ENCODE data around the gene SPIB. TPM values are rescaled to one million over a fixed set of nuclear protein-coding genes. Genes with fewer than 3 reads are reported as not detected.

Gene SPIB
- total RNA-seq, 5 donors from 2014 or later (not counting 1 experiment from before 2014, with no cell fraction given) = 0.72 to 9.7 (median 4.1) TPM

- Histone ChIP-seq H3K27me3 (replicated peaks in 1 of 2; ENCODE audit: control insufficient read depth in 2 of 2, extremely low read depth in 1 of 2, insufficient read depth in 2 of 2, low read length in 1 of 2) (no peaks in the 10 kb centered on the region), H3K9me3 (no peaks in the 10 kb centered on the region), H3K4me3 (ENCODE audit: control insufficient read depth in 1 of 2, extremely low read depth in 1 of 2, low read length in 1 of 2) (no peak overlapping the region), H3K27ac (ENCODE audit: low read length) (no peak overlapping the region), H3K4me1 (ENCODE audit: control insufficient read depth in 1 of 2, extremely low read depth in 1 of 2, insufficient read depth in 2 of 2, low read length in 2 of 2) (peaks cover 0 to 27% of the 10 kb centered on the region in 2 experiments), H3K36me3 (ENCODE audit: control insufficient read depth in 2 of 2, extremely low read depth in 1 of 2, insufficient read depth in 1 of 2, low read length in 1 of 2) (peaks cover 10 to 57% of the 10 kb centered on the region in 2 donors)
- Mint-ChIP-seq H3K36me3 (peaks cover 26% of the 10 kb centered on the region), H3K27me3 (no peaks in the 10 kb centered on the region), H3K27ac (no peak overlapping the region), H3K9me3 (no peaks in the 10 kb centered on the region), H3K4me3 (peak overlapping the region; percentile 66 to 100 (median 91)), H3K4me1 (peaks cover 18 to 37% (median 28%) of the 10 kb centered on the region in 3 donors)
- CTCF ChIA-PET = interaction anchor here in 1 of 2 donors (0.7 kb wide), 1 partner anchor 21 kb away, joined by 3 read pairs; no protein-coding TSS in a partner anchor
- WGBS (ENCODE audit: insufficient coverage) = 99% methylated on average over 30 of the region's 36 CpGs
- POLR2A ChIA-PET = no interaction called here
- DNase-seq = no peak
- no peak for ATAC-seq (replicated peaks in 1 of 4)
Measured at GRCh38 chr19:50378169-50378862, 40.4 kb upstream of the SPIB start.

DNA sequence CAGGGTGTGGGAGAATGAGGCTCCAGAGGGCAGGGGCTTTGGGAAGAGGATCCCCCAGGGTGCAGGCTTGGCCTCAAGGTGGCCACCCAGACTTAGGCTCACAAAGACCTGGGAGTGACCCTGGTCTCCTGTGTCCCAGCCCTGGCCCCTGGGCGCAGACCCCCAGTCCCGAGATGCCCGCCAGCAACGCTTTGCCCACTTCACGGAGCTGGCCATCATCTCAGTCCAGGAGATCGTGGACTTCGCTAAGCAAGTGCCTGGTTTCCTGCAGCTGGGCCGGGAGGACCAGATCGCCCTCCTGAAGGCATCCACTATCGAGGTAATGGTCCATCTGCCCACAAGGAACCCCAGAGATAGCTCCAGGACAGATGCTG is 39.9 kb upstream of the SPIB start:
- H3K36me3 ChIP-seq (ENCODE audit: control insufficient read depth in 2 of 2, extremely low read depth in 1 of 2, insufficient read depth in 1 of 2, low read length in 1 of 2) = peaks cover 10 to 57% of the 10 kb centered on the region in 2 donors
- ChIA-PET POLR2A (no interaction called here), CTCF (no interaction called here)
- no peak for ATAC-seq (replicated peaks in 1 of 4)
- H3K36me3 Mint-ChIP-seq = peaks cover 26% of the 10 kb centered on the region
- no peak for DNase-seq
- no peaks in the 10 kb centered on the region for H3K9me3 Mint-ChIP-seq
- peaks cover 24 to 42% (median 33%) of the 10 kb centered on the region in 3 donors for H3K4me1 Mint-ChIP-seq
- no peak overlapping the region for H3K4me3 ChIP-seq (ENCODE audit: control insufficient read depth in 1 of 2, extremely low read depth in 1 of 2, low read length in 1 of 2)
- no peaks in the 10 kb centered on the region for H3K27me3 Mint-ChIP-seq
- H3K27ac Mint-ChIP-seq = no peak overlapping the region
- H3K27me3 ChIP-seq (replicated peaks in 1 of 2; ENCODE audit: control insufficient read depth in 2 of 2, extremely low read depth in 1 of 2, insufficient read depth in 2 of 2, low read length in 1 of 2) = no peaks in the 10 kb centered on the region
- 95% methylated on average over 10 of the region's 10 CpGs for WGBS (ENCODE audit: insufficient coverage)
- H3K4me1 ChIP-seq (ENCODE audit: control insufficient read depth in 1 of 2, extremely low read depth in 1 of 2, insufficient read depth in 2 of 2, low read length in 2 of 2) = peaks cover 0 to 32% of the 10 kb centered on the region in 2 experiments
- no peaks in the 10 kb centered on the region for H3K9me3 ChIP-seq
- H3K4me3 Mint-ChIP-seq = no peak overlapping the region
- no peak overlapping the region for H3K27ac ChIP-seq (ENCODE audit: low read length)

GRCh38 chr19:50379602-50380001 is 39.1 kb upstream of the SPIB start:
- no peaks in the 10 kb centered on the region for H3K9me3 Mint-ChIP-seq
- no peak overlapping the region for H3K27ac Mint-ChIP-seq
- Histone ChIP-seq H3K4me1 (ENCODE audit: control insufficient read depth in 1 of 2, extremely low read depth in 1 of 2, insufficient read depth in 2 of 2, low read length in 2 of 2) (peaks cover under 1 to 34% of the 10 kb centered on the region in 2 experiments), H3K4me3 (ENCODE audit: control insufficient read depth in 1 of 2, extremely low read depth in 1 of 2, low read length in 1 of 2) (no peak overlapping the region), H3K27me3 (replicated peaks in 1 of 2; ENCODE audit: control insufficient read depth in 2 of 2, extremely low read depth in 1 of 2, insufficient read depth in 2 of 2, low read length in 1 of 2) (no peaks in the 10 kb centered on the region), H3K36me3 (ENCODE audit: control insufficient read depth in 2 of 2, extremely low read depth in 1 of 2, insufficient read depth in 1 of 2, low read length in 1 of 2) (peaks cover 10 to 57% of the 10 kb centered on the region in 2 donors), H3K9me3 (no peaks in the 10 kb centered on the region), H3K27ac (ENCODE audit: low read length) (no peak overlapping the region)
- WGBS (ENCODE audit: insufficient coverage) = 97% methylated on average over 10 of the region's 11 CpGs
- ATAC-seq (replicated peaks in 1 of 4) = no peak
- H3K4me1 Mint-ChIP-seq = peaks cover 28 to 50% (median 38%) of the 10 kb centered on the region in 3 donors
- ChIA-PET CTCF (no interaction called here), POLR2A (no interaction called here)
- no peak overlapping the region for H3K4me3 Mint-ChIP-seq
- DNase-seq = no peak
- H3K27me3 Mint-ChIP-seq = no peaks in the 10 kb centered on the region
- peaks cover 26% of the 10 kb centered on the region for H3K36me3 Mint-ChIP-seq

- Mint-ChIP-seq H3K4me3 (no peak overlapping the region), H3K36me3 (peaks cover 26% of the 10 kb centered on the region), H3K27me3 (no peaks in the 10 kb centered on the region), H3K4me1 (peaks cover 32 to 55% (median 43%) of the 10 kb centered on the region in 3 donors), H3K27ac (no peak overlapping the region), H3K9me3 (no peaks in the 10 kb centered on the region)
- Histone ChIP-seq H3K27ac (ENCODE audit: low read length) (no peak overlapping the region), H3K9me3 (no peaks in the 10 kb centered on the region), H3K4me1 (ENCODE audit: control insufficient read depth in 1 of 2, extremely low read depth in 1 of 2, insufficient read depth in 2 of 2, low read length in 2 of 2) (peaks cover 6 to 40% of the 10 kb centered on the region in 2 experiments), H3K27me3 (replicated peaks in 1 of 2; ENCODE audit: control insufficient read depth in 2 of 2, extremely low read depth in 1 of 2, insufficient read depth in 2 of 2, low read length in 1 of 2) (no peaks in the 10 kb centered on the region), H3K36me3 (ENCODE audit: control insufficient read depth in 2 of 2, extremely low read depth in 1 of 2, insufficient read depth in 1 of 2, low read length in 1 of 2) (peaks cover 10 to 57% of the 10 kb centered on the region in 2 donors), H3K4me3 (ENCODE audit: control insufficient read depth in 1 of 2, extremely low read depth in 1 of 2, low read length in 1 of 2) (no peak overlapping the region)
- DNase-seq = no peak
- ChIA-PET POLR2A (no interaction called here), CTCF (interaction anchor here in 1 of 2 donors (0.7 kb wide), 1 partner anchor 46 kb away, joined by 3 read pairs; no protein-coding TSS in a partner anchor)
- WGBS (ENCODE audit: insufficient coverage) = 92% methylated on average over 6 of the region's 11 CpGs
- no peak for ATAC-seq (replicated peaks in 1 of 4)
Measured at GRCh38 chr19:50380137-50380536, 38.6 kb upstream of the SPIB start.

- Histone ChIP-seq H3K27me3 (replicated peaks in 1 of 2; ENCODE audit: control insufficient read depth in 2 of 2, extremely low read depth in 1 of 2, insufficient read depth in 2 of 2, low read length in 1 of 2) (no peaks in the 10 kb centered on the region), H3K36me3 (ENCODE audit: control insufficient read depth in 2 of 2, extremely low read depth in 1 of 2, insufficient read depth in 1 of 2, low read length in 1 of 2) (peaks cover 10 to 57% of the 10 kb centered on the region in 2 donors), H3K4me3 (ENCODE audit: control insufficient read depth in 1 of 2, extremely low read depth in 1 of 2, low read length in 1 of 2) (no peak overlapping the region), H3K27ac (ENCODE audit: low read length) (no peak overlapping the region), H3K4me1 (ENCODE audit: control insufficient read depth in 1 of 2, extremely low read depth in 1 of 2, insufficient read depth in 2 of 2, low read length in 2 of 2) (peaks cover 6 to 41% of the 10 kb centered on the region in 2 experiments), H3K9me3 (no peaks in the 10 kb centered on the region)
- ATAC-seq (replicated peaks in 1 of 4) (no peak), DNase-seq (no peak)
- H3K4me1 Mint-ChIP-seq = peaks cover 35 to 57% (median 45%) of the 10 kb centered on the region in 3 donors
- 99% methylated on average over 7 of the region's 8 CpGs for WGBS (ENCODE audit: insufficient coverage)
- H3K27me3 Mint-ChIP-seq = no peaks in the 10 kb centered on the region
- H3K36me3 Mint-ChIP-seq = peaks cover 26% of the 10 kb centered on the region
- no peak overlapping the region for H3K4me3 Mint-ChIP-seq
- CTCF ChIA-PET = interaction anchor here (0.6 to 0.7 kb wide), 2 partner anchors 14 to 47 kb away, joined by 3 read pairs; no protein-coding TSS in a partner anchor
- no peak overlapping the region for H3K27ac Mint-ChIP-seq
- H3K9me3 Mint-ChIP-seq = no peaks in the 10 kb centered on the region
- POLR2A ChIA-PET = no interaction called here
Measured at GRCh38 chr19:50380751-50381151, 38.0 kb upstream of the SPIB start.

DNA sequence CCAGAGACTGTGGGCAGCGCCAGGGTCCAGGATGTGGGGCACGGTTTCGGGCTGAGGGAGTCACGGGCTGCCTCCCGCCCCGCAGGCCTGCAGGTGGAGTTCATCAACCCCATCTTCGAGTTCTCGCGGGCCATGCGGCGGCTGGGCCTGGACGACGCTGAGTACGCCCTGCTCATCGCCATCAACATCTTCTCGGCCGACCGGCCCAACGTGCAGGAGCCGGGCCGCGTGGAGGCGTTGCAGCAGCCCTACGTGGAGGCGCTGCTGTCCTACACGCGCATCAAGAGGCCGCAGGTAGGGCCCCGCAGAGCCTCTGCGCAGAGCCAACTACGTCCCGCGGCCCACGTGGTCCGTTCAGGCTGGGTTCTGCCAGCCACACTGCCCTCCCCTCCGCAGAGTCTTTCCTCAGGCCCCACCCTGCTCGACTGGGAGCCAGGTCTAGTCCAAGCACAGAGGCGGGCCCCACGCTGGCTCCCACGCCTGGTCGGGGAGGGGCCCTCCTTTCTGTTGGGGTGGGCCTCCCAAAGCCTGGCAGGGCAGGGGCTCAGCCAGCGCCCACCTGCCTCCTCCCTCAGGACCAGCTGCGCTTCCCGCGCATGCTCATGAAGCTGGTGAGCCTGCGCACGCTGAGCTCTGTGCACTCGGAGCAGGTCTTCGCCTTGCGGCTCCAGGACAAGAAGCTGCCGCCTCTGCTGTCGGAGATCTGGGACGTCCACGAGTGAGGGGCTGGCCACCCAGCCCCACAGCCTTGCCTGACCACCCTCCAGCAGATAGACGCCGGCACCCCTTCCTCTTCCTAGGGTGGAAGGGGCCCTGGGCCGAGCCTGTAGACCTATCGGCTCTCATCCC is 36.6 kb upstream of the SPIB start:
- Mint-ChIP-seq H3K27me3 (no peaks in the 10 kb centered on the region), H3K9me3 (no peaks in the 10 kb centered on the region), H3K36me3 (peaks cover 26% of the 10 kb centered on the region), H3K4me1 (peaks cover 31 to 49% (median 41%) of the 10 kb centered on the region in 3 donors), H3K27ac (no peak overlapping the region), H3K4me3 (no peak overlapping the region)
- ATAC-seq (replicated peaks in 1 of 4) = no peak
- POLR2A ChIA-PET = no interaction called here
- no peaks in the 10 kb centered on the region for H3K27me3 ChIP-seq (replicated peaks in 1 of 2; ENCODE audit: control insufficient read depth in 2 of 2, extremely low read depth in 1 of 2, insufficient read depth in 2 of 2, low read length in 1 of 2)
- no peaks in the 10 kb centered on the region for H3K9me3 ChIP-seq
- peaks cover 6 to 34% of the 10 kb centered on the region in 2 experiments for H3K4me1 ChIP-seq (ENCODE audit: control insufficient read depth in 1 of 2, extremely low read depth in 1 of 2, insufficient read depth in 2 of 2, low read length in 2 of 2)
- WGBS (ENCODE audit: insufficient coverage) = 96% methylated on average over 51 of the region's 58 CpGs
- DNase-seq = peak in 2 of 35 experiments; percentile 14 to 24
- H3K36me3 ChIP-seq (ENCODE audit: control insufficient read depth in 2 of 2, extremely low read depth in 1 of 2, insufficient read depth in 1 of 2, low read length in 1 of 2) = peaks cover 23 to 58% of the 10 kb centered on the region in 2 donors
- H3K4me3 ChIP-seq (ENCODE audit: control insufficient read depth in 1 of 2, extremely low read depth in 1 of 2, low read length in 1 of 2) = no peak overlapping the region
- H3K27ac ChIP-seq (ENCODE audit: low read length) = no peak overlapping the region
- CTCF ChIA-PET = no interaction called here

Measured in T-cell (primary cell).